Gastrocnemius medialis (tissue), 4 donors: ENCODE results near the gene CHKA.

ENCODE experiments used
- CTCF ChIP-seq, 5 experiments: fragments of 450-650 bp in 3 of 5; fragments of 200-600 bp in 2 of 5; sonication (generic) in 2 of 5; IDR thresholded peaks in 4 of 5; conservative IDR thresholded peaks in 1 of 5; 1 replicate in 4 of 5; 2 replicates in 1 of 5; pipeline ENCODE4 v1.5.1; 2016 to 2019; ENCODE audit warnings: antibody characterized with exemption in 5 of 5, mild to moderate bottlenecking in 3 of 5, moderate library complexity in 3 of 5
- POLR2A ChIP-seq, 2 donors: fragments of 450-650 bp; IDR thresholded peaks; one replicate each; pipeline ENCODE4 v1.6.1; 2017; ENCODE audit warnings: antibody characterized with exemption in 2 of 2, mild to moderate bottlenecking in 2 of 2, moderate library complexity in 2 of 2

- no peak for TF ChIP-seq CTCF (IDR thresholded peaks at IDR 0.05 in 4 of 5, conservative IDR thresholded peaks at IDR 0.05 in 1 of 5)
- no peak for TF ChIP-seq POLR2A (IDR thresholded peaks at IDR 0.05)
Observed at GRCh38 chr11:68032003-68032402, 89.2 kb downstream of the CHKA start.
